Measurements from ENCODE around the gene LRRC31.

- TF ChIP-seq PPARA (CRISPR knock-in tag; IDR thresholded peaks at IDR 0.05; ENCODE audit: borderline replicate concordance) (no peak), RARB (CRISPR knock-in tag; IDR thresholded peaks at IDR 0.05) (no peak), PATZ1 (CRISPR knock-in tag; IDR thresholded peaks at IDR 0.05; ENCODE audit: borderline replicate concordance) (no peak), TOX (CRISPR knock-in tag; IDR thresholded peaks at IDR 0.05; ENCODE audit: borderline replicate concordance) (no peak), CREB5 (CRISPR knock-in tag; IDR thresholded peaks at IDR 0.05; ENCODE audit: low read depth) (no peak), SNAI2 (CRISPR knock-in tag; IDR thresholded peaks at IDR 0.05) (no peak), ZC3H10 (CRISPR knock-in tag; IDR thresholded peaks at IDR 0.05) (no peak)
Observed at GRCh38 chr3:169886671-169887070, 16.9 kb upstream of the LRRC31 start.
